ENCODE measurements around the gene C1orf105.

C1orf105 gene

DNA sequence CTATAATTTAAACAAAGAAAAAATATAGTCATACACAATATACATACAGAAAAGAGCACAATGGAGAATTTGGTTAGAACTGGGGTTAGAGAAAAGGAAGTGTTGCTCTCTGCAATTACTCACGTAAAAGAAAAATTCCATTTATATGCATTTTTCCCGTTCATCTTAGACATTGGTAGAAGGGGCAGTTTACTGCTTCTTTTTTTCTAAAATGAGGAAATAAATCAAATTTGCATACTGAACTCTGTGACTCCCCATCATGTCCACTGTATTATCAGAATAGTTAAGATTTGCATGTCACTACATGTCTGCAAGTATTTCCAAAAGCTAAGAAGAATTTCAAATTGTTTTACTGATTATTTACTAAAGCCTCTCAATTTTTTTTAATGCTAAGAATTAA lies 44.1 kb upstream of the C1orf105 start:
- Histone ChIP-seq H3K4me3 (ENCODE audit: low read length) (no peak overlapping the region), H2AFZ (ENCODE audit: low read length) (no peak overlapping the region), H3K9me3 (replicated peaks; ENCODE audit: insufficient read depth, low read length) (no peaks in the 10 kb centered on the region), H3K79me2 (ENCODE audit: low read length) (no peaks in the 10 kb centered on the region), H3K4me2 (ENCODE audit: low read depth, low read length) (no peak overlapping the region), H3F3A (ENCODE audit: insufficient read depth, low read length) (0 out of 2 replicates have a peak, but pooled peaks cover 4% of the 10 kb centered on the region), H3K9me2 (replicated peaks; ENCODE audit: insufficient read depth, low read length) (no peaks in the 10 kb centered on the region), H3K27me3 (replicated peaks; ENCODE audit: insufficient read depth, low read length) (no peaks in the 10 kb centered on the region), H3K4me1 (ENCODE audit: low read length) (peaks cover 10% of the 10 kb centered on the region), H3K9ac (ENCODE audit: low read length) (no peak overlapping the region), H3K27ac (ENCODE audit: low read length) (no peak overlapping the region), H3K36me3 (replicated peaks; ENCODE audit: insufficient read depth, low read length) (no peaks in the 10 kb centered on the region), H4K20me1 (ENCODE audit: insufficient read depth, low read length) (no peaks in the 10 kb centered on the region)
- TF ChIP-seq EZH2 (optimal IDR thresholded peaks at IDR 0.05; ENCODE audit: low read depth, low read length) (no peak), EZH2phosphoT487 (IDR thresholded peaks at IDR 0.05; ENCODE audit: low read length) (no peak)
- TF ChIP-seq, protein P1, sequence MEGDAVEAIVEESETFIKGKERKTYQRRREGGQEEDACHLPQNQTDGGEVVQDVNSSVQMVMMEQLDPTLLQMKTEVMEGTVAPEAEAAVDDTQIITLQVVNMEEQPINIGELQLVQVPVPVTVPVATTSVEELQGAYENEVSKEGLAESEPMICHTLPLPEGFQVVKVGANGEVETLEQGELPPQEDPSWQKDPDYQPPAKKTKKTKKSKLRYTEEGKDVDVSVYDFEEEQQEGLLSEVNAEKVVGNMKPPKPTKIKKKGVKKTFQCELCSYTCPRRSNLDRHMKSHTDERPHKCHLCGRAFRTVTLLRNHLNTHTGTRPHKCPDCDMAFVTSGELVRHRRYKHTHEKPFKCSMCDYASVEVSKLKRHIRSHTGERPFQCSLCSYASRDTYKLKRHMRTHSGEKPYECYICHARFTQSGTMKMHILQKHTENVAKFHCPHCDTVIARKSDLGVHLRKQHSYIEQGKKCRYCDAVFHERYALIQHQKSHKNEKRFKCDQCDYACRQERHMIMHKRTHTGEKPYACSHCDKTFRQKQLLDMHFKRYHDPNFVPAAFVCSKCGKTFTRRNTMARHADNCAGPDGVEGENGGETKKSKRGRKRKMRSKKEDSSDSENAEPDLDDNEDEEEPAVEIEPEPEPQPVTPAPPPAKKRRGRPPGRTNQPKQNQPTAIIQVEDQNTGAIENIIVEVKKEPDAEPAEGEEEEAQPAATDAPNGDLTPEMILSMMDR (IDR thresholded peaks at IDR 0.05; ENCODE audit: low read length): no peak
- DNase-seq: no peak

DNA sequence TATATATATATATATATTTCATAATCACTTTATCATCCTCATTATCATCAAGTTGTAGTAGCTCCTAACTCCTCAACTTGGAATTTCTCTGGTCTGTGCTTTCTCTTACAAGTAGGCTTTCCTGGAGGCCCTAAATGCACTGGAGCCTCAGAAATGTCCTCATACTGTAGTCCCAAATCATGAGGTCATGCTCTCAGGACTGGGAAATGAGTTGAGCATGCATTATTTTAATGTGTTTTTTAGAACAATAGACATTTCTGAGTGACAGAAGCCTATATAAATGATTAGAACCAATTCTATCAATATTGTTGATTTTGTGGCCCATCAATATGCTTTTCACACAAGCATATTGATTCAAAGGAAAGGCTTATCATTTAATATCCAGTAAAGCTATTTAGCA lies 42.9 kb upstream of the C1orf105 start:
- H3K9me2 ChIP-seq (replicated peaks; ENCODE audit: insufficient read depth, low read length): no peaks in the 10 kb centered on the region
- H3K27me3 ChIP-seq (replicated peaks; ENCODE audit: insufficient read depth, low read length): peaks cover 6% of the 10 kb centered on the region; the same call in 1 of the 2 replicates
- no peak for DNase-seq
- H3K9ac ChIP-seq (ENCODE audit: low read length): no peak overlapping the region
- H2AFZ ChIP-seq (ENCODE audit: low read length): no peak overlapping the region
- no peak overlapping the region for H3K4me3 ChIP-seq (ENCODE audit: low read length)
- H3K4me2 ChIP-seq (ENCODE audit: low read depth, low read length): no peak overlapping the region
- H4K20me1 ChIP-seq (ENCODE audit: insufficient read depth, low read length): no peaks in the 10 kb centered on the region
- H3K9me3 ChIP-seq (replicated peaks; ENCODE audit: insufficient read depth, low read length): no peaks in the 10 kb centered on the region
- peaks cover 10% of the 10 kb centered on the region for H3K4me1 ChIP-seq (ENCODE audit: low read length)
- no peaks in the 10 kb centered on the region for H3K36me3 ChIP-seq (replicated peaks; ENCODE audit: insufficient read depth, low read length)
- no peak overlapping the region for H3K27ac ChIP-seq (ENCODE audit: low read length)
- TF ChIP-seq EZH2phosphoT487 (IDR thresholded peaks at IDR 0.05; ENCODE audit: low read length): no peak
- TF ChIP-seq, protein P1 (IDR thresholded peaks at IDR 0.05; ENCODE audit: low read length): no peak
- no peak for TF ChIP-seq EZH2 (optimal IDR thresholded peaks at IDR 0.05; ENCODE audit: low read depth, low read length)
- H3K79me2 ChIP-seq (ENCODE audit: low read length): no peaks in the 10 kb centered on the region
- 0 out of 2 replicates have a peak, but pooled peaks cover 4% of the 10 kb centered on the region for H3F3A ChIP-seq (ENCODE audit: insufficient read depth, low read length)

DNA sequence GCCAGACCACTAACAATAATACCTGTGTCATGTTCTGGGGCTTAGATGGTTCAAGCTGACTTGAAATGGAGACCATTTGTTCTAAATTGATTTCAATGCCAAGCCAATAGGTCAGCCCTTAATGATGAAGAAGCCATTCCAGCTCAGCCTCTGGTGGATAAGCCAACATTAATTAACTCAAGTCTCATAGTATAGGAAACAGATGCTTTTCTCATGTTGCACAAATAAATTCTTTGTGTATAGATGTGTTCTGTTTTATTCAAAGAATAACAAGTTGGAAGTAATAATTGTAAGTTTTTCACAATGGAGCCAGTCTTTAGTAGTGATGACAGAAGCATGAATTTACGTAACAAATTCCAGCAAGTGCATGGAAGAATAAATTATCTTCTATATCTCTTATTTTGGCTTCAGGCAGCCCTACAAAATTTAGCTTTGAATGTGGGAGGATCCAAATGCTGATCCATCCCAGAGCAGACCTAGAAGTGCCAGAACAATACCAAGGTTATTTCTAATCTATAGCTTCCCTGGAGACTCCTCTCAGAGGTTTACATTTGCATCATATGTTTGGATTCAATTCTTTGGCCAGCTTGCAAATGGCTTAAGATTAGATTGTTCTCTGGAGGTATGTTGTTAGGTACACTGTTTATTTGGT lies 42.2 kb upstream of the C1orf105 start:
- H3K9ac ChIP-seq (ENCODE audit: low read length): no peak overlapping the region
- H3K4me3 ChIP-seq (ENCODE audit: low read length): no peak overlapping the region
- no peaks in the 10 kb centered on the region for H3K36me3 ChIP-seq (replicated peaks; ENCODE audit: insufficient read depth, low read length)
- no peak overlapping the region for H2AFZ ChIP-seq (ENCODE audit: low read length)
- no peak for TF ChIP-seq EZH2phosphoT487 (IDR thresholded peaks at IDR 0.05; ENCODE audit: low read length)
- TF ChIP-seq EZH2 (optimal IDR thresholded peaks at IDR 0.05; ENCODE audit: low read depth, low read length): no peak
- TF ChIP-seq, protein P1 (IDR thresholded peaks at IDR 0.05; ENCODE audit: low read length): no peak
- H3K27ac ChIP-seq (ENCODE audit: low read length): no peak overlapping the region
- peaks cover 6% of the 10 kb centered on the region for H3K27me3 ChIP-seq (replicated peaks; ENCODE audit: insufficient read depth, low read length)
- no peak for DNase-seq
- H3K9me3 ChIP-seq (replicated peaks; ENCODE audit: insufficient read depth, low read length): no peaks in the 10 kb centered on the region
- 0 out of 2 replicates have a peak, but pooled peaks cover 4% of the 10 kb centered on the region for H3F3A ChIP-seq (ENCODE audit: insufficient read depth, low read length)
- H3K4me2 ChIP-seq (ENCODE audit: low read depth, low read length): no peak overlapping the region
- no peaks in the 10 kb centered on the region for H3K79me2 ChIP-seq (ENCODE audit: low read length)
- no peaks in the 10 kb centered on the region for H3K9me2 ChIP-seq (replicated peaks; ENCODE audit: insufficient read depth, low read length)
- peaks cover 10% of the 10 kb centered on the region for H3K4me1 ChIP-seq (ENCODE audit: low read length)
- no peaks in the 10 kb centered on the region for H4K20me1 ChIP-seq (ENCODE audit: insufficient read depth, low read length)

Measured in MM.1S (cell line).